Head of caudate nucleus (tissue), 42 donors: ENCODE data around the gene DAPK3.
"Not testable (repeated sequence)": the region's sequence is repeated elsewhere in the genome, so short reads cannot be mapped to it uniquely, and the experiment has no call there.

Experiments
- DNase-seq, 42 donors: peaks; one replicate each; pipeline versions ENCODE4 v3.0.0 to v3.0.0-alpha.2; 2020 to 2021; ENCODE audit warnings: mixed read lengths in 7 of 42
- intact Hi-C: fragments of 100-400 bp; cut with DNase I; formaldehyde crosslinking; loops from one replicate; pipeline ENCODE4 v1.15.0; 2022

Gene DAPK3

DNA sequence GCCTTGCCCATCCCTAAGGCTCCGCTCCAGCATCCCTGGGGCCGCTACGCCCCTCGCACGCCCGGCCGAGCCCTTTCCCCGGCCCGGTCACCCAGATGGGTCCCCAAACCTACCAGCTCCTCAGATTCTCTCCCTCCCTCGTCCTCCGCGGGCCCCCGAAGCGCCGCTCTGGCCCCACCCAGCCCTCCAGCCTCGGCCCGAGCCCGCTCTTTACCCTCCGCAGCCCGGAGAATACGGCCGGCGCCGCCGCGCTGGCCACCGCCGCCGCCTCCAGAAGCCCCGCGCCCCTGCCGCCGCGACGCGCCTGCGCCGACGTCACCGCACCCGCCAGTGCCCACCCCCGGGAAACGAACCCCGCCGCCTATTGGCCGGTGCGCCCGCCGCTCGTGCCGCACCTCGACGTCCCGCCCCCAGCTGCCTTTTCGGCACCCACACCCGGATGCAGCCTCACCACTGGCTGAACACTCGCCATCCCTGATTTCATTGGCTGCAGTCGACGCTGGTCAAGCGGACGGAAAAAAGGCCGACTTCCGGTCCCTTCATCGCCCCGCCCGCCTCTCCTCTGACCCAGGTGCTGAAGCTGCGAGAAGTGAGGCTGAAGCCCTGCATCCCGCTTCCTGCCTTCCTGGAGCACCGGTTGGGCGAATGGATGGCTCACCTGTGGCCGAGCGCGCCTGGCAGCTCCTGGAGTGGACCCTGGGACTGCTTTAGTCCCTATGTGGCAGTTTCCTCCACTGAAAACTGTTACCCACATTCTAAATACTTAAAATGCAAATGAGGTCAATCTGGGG, at the start of gene DAPK3:
Gene DAPK3, minus strand, starts transcription at position 292 of the 791 bp plus-strand sequence. CDS start 1,364 bp downstream, outside the sequence.
- intact Hi-C loops, result loop anchor here (10.0 kb wide), 1 partner anchor 206 kb away; the partner anchor contains the start of genes APBA3 and MRPL54
- peak; percentile 96 to 99 (median 98) for DNase-seq

DNA sequence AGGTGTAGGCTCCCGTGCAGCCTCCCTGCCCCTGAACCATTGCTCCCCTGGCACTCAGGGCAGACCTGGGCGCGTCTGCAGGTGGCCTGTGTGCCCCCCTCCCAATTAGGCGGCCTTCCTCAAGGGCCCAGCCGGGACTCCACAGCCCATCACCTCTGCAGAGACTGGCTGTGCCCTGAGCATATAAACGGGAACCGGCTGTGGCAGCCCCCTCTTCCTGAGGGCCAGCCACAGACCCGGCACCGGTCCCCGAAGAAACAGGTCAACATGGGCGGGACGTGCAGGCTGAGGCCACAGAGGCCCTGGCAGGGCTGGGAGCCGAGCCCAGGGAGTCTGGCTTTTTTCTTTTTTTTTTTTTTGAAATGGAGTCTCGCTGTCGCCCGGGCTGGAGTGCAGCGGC, 48.7 kb upstream of the DAPK3 start:
- DNase-seq, result no peak
- intact Hi-C loops, result no loop called here

DNA sequence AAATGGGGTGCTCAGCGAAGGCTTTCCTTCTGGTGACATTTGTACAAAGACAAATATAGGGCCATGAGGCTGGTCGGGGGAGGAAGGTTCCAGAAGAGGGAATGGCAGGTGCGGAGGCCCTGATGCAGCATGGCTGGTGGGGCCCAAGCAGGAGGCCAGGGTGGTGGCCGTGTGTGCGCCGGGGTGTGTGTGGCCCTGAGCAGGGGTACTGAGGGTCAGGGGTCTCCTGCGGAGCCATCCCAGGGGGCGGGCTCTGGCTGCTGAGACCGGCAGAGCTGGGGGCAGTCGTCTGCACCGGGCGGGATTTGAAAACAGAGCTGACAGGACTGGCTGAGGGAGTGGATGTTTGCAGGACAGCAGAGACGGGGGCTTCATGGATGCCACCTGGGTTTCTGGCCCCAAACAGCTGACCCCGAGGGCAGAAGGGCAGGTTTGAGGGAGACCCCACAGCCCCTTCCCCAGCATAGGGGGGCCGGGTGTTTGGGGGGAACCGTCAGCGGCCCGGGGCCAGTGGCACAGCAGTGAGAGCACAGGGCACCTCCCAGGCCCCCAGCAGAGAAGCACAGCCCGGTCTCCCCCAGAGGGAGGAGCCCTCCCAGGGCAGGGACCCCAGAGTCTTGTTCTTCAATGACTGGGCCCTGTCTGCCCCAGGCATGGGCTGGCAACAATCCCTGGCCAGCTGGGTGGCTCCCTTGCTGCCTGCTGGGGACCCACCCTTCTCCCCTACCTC, 48.0 kb upstream of the DAPK3 start:
- intact Hi-C loops, result no loop called here

DNA sequence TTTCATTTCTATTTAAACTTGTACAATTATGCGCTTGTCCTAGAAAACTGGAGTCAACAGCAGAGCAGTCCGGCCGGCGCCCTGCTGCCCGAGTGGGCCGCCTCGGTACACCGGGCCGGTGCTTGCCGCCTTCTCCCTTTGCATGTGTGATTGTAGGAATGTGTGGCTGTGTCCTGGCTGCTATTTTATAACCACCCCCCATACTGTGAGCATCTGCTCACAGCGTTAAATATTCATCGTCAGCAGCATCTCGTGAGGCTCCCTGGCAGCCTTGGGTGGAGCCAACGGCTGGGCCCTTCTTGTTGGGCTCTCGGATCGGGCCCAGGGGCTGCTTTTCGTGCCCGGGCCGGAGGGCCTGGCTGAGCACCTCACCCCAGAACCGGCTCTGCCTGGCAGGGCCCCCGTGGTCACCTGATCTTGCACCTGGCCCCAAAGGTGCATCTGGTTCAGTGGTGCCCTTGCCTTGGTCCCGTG, 47.3 kb upstream of the DAPK3 start:
- intact Hi-C loops, result no loop called here
- DNase-seq, result peak in 18 of 42 donors; percentile 12 to 68 (median 43)

More for the DNA sequence above, 48.0 kb upstream of the DAPK3 start:
- DNase-seq, result no peak

DNA sequence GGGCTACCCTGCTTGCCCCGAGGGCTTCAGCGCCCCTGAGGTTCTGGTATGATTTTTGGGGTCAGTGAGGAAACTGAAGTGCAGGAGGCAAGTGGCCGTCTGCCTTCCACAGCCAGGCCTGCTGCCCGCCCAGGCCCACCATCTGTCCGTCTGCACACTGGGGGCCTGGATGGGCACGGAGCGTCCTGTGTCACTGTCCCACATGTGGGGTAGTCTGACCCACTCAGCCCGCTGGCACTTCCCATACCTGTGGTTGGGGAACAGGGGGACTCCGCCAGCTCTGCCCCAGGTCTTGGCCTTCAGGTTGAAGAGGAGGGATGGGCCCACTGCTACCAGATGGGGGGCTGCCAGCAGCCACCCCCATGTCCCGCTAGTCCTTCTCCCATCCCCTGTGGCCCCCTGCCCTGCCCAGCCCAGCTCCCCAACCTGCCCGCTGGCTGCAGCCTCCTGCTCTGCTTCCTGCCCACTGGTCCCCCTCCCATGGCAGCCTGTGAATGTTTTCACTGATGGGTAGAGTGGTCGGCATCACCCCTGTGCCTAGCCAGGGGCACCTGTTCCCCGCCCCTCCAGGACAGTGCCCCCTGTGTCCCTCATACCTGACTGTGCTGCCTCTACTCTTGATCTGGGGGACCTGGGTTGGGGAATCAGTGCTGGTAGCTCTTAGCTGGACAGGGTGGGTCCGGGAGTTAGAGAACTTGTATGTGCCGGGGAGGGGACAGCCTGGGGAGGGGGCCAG, 46.2 kb upstream of the DAPK3 start:
- intact Hi-C loops, result no loop called here
- DNase-seq, result peak in 4 of 42 donors; percentile 28 to 48 (median 36)

DNA sequence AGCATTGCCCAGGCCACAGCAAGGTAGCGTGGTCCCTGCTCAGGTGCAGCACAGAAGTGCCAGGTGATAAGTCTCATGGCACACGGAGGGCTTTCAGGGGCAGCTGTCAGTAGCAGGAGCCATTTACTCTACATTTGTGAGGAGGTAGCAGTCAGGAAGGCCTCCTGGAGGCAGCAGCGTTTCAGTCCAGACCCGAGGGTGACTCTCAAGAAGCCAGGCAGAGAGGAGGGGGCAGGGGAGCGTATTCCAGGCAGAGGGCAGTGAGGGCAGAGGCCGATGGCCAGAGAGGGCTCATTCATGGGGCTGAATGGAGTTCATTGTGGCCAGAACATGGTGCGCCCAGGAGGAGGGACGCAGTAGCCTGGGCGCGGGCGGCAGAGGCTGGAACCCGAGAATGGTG, 45.6 kb upstream of the DAPK3 start:
- intact Hi-C loops, result no loop called here
- DNase-seq, result peak; percentile 67 to 95 (median 88)

DNA sequence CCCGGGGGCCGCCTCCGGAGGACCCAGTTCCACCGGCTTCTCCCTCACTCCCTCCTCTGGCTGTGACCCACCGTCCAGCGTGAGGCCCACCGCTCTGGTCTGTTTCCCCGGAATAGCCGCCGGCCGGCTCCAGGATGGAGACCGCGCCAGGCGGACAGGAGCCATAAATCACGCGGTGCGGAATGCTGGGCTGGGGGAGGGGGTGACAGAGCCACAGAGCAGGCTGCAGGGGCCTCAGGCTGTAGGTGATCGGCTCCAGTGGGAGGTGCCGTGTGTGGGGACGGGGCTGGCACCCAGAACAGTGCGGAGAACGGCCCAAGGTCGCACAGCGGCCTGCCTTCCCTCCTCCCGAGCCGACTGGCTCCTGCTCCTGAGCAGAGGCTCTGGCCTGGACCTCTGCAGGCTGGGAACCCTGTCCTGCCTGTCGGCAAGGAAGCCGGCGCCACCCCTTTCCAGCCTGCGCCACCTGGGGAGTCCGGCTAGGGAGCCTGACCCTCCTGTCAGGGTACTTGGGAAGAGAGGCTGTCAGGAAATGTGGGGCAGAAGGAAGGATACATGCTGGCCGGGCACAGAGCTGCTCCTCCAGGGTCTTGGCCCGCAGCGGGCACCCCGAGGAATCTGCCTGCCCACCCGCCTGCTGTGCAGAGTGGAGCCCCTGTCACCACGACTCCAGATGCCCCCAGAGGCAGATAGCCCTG, 45.0 kb upstream of the DAPK3 start:
- intact Hi-C loops, result no loop called here
- no peak for DNase-seq

DNA sequence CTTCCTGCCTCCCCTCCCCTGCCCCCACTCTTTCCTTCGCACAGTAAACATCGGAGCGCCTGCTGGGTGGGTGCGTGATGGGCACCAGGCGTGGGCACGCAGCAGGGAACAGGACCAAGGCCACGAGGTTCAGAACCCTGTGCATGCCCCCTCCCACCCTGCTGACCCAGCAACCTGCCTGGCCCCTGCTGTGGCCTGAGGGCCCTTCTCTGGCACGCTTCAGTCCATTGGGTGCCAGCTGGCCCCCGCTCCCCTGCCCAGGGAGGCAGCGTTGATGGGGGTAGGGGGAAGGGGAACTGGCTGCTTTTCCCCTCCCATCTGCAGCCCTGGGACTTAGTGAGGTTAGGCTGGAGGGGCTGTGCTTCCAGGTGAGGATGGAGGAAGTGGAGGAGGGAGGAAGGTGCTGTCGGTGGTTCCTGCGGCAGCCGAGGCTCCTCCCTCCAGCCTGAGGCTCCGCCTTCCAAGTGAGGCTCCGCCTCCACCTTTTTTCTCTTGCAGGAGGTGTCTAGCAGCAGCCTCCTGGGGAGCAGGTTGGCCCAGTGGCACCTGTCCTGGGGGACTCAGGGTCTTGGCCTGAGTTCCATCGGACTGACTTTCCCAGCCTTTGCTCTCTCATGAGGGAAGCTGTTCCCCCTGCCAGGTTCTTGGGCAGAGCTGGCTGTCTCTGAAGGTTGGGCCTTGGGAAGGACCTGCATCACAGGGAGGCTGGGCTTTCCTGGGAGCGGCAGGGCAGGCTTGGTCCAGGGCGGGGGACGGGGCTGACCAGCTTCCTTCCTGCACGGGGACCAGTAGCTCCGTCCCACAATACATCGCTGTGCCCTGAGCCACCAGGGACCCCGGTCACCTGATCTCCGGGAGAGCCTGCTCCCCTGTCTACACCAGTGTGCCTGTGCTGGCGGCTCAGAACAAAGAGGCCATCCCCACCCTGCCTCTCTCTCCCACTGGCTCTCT, 43.9 kb upstream of the DAPK3 start:
- no peak for DNase-seq

DNA sequence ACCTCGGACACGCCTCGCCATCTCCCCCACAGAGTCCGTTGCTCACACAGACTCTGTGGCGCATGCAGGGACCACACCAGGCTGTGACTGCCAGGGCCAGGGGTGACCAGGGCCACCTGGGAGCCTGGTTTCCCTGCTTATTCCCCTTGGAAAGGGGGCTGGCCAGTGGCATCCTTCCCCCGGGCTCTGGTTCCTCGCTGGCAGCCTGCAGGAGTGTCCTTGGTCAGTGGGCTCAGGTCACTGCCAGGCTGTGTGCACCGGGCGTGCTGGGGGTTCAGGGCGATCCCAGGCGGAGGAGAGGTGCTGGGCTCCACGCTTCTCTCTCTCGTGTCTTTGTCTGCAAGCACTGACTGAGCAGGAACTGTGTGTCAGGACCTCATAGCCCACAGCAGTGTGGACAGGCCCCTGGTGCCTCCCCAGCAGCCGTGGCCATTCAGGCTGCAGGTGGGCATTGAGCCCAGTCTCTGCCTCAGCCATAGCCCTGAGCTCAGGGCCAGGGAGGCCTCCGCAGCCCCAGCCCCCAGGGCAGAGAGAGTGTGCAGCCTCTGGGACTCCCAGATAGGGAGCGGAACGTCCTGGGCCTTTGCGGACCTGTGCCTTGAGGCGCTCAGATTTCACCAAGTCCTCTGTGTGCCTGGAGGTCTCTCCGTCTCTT, 43.1 kb upstream of the DAPK3 start:
- intact Hi-C loops, result no loop called here
- DNase-seq, result peak in 17 of 42 donors; percentile 35 to 72 (median 50)

More for the DNA sequence above, 43.9 kb upstream of the DAPK3 start:
- intact Hi-C loops, result no loop called here

DNA sequence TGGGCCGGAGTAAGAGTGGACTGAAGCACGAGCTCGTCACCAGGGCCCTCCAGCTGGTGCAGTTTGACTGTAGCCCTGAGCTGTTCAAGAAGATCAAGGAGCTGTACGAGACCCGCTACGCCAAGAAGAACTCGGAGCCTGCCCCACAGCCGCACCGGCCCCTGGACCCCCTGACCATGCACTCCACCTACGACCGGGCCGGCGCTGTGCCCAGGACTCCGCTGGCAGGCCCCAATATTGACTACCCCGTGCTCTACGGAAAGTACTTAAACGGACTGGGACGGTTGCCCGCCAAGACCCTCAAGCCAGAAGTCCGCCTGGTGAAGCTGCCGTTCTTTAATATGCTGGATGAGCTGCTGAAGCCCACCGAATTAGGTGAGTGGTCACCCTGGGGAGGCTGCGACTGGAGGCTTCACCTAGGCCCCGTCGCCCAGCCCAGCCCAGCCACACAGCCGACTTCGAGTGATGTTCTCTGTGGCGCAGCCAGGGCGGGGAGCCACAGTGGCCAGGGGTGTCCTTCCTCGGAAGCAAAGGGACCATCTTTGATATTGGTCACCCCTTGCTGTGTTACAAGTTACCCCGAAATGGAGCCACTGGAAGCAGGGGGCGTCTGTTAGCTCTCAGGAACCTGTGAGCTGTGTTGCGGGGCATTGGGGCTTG, 42.2 kb upstream of the DAPK3 start:
- no peak for DNase-seq
- intact Hi-C loops, result no loop called here

DNA sequence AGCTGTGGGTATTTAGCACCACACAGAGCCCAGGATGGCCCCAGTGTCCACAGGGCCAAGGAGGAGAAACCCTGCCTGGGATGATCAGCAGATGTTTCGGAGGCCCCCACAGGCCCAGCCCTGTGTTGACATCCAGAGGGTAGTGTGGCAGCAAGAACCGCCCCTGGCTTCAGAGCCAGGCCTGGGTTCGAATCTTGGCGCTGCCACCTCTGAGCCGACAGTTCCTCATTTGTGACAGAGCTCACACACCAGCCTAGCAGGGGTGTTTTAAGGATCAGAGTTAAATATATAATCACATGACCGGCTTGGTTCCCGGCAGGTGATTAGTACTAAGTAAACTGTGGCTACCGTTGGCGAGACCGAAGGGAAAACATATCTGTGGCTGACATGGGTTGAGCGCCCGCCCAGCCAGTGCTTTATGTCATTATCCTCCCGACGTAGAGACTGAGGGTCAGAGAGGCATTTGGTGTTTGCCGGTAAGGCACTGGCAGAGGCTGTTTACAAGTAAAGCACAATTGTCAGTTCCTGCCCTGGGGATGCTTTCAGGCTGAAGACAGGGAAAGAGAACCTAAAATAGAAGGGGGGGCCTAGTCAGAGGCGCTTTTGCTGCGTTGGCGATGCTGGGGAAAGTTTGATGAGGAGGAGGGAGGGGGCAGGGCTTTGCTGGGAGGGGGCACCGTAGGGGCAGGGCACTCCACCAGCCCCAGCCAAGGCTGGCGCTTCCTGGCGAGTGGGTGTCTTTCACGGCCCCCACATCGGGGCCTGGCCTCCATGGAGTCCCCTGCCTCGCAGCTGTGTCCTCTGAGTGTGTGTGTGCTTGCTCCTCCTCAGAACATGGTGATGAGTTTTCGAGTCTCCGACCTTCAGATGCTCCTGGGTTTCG, 41.4 kb upstream of the DAPK3 start:
- peak in 4 of 42 donors; percentile 38 to 56 (median 38) for DNase-seq
- intact Hi-C loops, result no loop called here

DNA sequence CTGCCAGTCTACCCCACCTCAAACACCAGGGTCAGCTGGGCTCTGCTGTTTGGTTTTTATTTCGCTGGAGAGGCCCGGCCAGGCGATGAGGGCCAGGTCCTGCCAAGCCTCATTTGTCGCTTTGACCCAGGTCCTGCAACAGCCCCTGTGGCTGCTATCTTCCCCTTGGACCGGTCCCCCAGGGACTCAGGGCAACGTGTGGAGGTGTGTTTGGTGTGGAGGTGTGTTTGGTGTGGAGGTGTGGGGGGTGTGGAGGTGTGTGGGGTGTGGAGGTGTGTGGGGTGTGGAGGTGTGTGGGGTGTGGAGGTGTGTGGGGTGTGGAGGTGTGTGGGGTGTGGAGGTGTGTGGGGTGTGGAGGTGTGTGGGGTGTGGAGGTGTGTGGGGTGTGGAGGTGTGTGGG, 40.5 kb upstream of the DAPK3 start:
- DNase-seq, intact Hi-C loops: not testable (repeated sequence)

DNA sequence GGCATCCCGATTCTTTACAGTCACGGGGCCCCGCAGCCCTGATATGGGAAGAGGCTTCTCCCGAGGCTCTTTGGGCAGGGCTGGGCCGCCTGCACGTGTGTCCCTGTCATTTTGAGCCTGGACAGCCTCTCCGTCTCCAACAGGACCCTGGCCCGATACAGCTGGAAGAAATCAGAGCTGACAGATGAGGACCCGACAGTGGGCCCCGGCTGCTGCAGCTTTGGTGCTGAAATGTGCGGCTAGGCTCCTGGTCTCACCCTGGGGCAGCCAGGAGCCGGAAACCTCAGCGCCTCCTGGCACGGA, 39.9 kb upstream of the DAPK3 start:
- no peak for DNase-seq
- intact Hi-C loops, result no loop called here

DNA sequence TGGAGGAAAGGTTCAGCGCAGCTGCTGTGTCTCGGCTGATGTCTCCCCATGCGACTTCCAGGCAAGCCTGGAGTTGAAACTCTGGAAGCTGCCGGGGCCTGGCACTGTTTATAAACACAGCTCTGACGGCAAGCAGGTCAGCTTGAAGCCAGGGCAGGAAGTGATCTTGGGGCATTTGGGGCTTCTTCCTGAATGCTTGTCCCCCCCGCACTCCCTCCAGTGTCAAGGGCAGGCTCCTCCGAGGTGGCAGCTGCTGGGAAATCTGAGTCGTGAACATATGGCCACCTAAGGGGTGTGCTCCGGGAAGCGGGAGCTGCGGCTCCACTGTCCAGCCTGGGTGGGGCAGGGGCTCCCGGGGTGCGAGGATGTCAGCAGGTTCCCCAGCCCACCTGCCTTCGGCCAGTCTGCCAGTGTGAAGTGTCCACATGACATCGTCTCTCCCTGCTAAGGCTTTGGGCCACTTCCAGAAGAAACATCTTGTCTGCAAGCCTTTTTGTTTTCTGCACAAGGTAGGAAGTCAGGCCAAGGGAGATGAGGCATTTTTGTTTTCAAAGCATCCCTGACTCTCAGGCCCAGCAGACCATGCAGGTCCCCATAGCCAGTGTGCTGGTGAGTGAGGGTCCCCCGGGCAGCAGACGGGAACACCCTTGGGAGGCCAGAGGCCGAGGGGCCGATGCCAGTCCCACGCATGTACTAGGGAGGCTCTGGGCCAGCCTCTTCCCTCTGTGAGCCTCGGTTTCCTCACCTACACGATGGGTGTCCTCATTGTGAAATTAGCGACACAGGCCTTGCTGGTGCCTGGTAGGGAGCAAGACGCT, 39.3 kb upstream of the DAPK3 start:
- DNase-seq, result no peak
- intact Hi-C loops, result loop anchor here (5.0 kb wide), 1 partner anchor 112 kb away; the partner anchor contains the start of gene MAP2K2
